ENCODE measurements around the gene CPAMD8.
"Not testable (repeated sequence)": the region's sequence is repeated elsewhere in the genome, so short reads cannot be mapped to it uniquely, and the experiment has no call there.

Gene CPAMD8

GRCh38 chr19:16889883-16890460 lies 136.6 kb downstream of the CPAMD8 start:
- DNase-seq = no peak

- DNase-seq = peak; percentile 10
Observed at GRCh38 chr19:16889366-16889882, 137.2 kb downstream of the CPAMD8 start.

GRCh38 chr19:16888629-16889365 lies 137.8 kb downstream of the CPAMD8 start, which contains the start of gene F2RL3:
F2RL3 (plus strand) TSS chr19:16888999; CDS start chr19:16889190, 191 bp downstream.
- no peak for DNase-seq

GRCh38 chr19:16887353-16888265 lies 139.0 kb downstream of the CPAMD8 start:
- no peak for DNase-seq

- DNase-seq = peak; percentile 8
Observed at GRCh38 chr19:16886305-16886880, 140.2 kb downstream of the CPAMD8 start.

- no peak for DNase-seq
Observed at GRCh38 chr19:16885166-16885565, 141.4 kb downstream of the CPAMD8 start.

GRCh38 chr19:16883522-16883921 lies 143.1 kb downstream of the CPAMD8 start:
- DNase-seq = no peak

GRCh38 chr19:16882146-16882545 lies 144.5 kb downstream of the CPAMD8 start:
- DNase-seq = no peak

- DNase-seq = no peak
Observed at GRCh38 chr19:16880884-16881554, 145.6 kb downstream of the CPAMD8 start.

GRCh38 chr19:16878181-16878965 lies 148.2 kb downstream of the CPAMD8 start:
- DNase-seq = no peak

- no peak for DNase-seq
Observed at GRCh38 chr19:16877581-16877980, 149.0 kb downstream of the CPAMD8 start.

- DNase-seq = no peak
Observed at GRCh38 chr19:16876904-16877361, 149.7 kb downstream of the CPAMD8 start.

GRCh38 chr19:16875584-16876555 lies 150.7 kb downstream of the CPAMD8 start:
- no peak for DNase-seq

- not testable (repeated sequence) for DNase-seq
Observed at GRCh38 chr19:16874978-16875299, 151.7 kb downstream of the CPAMD8 start.

- DNase-seq = no peak
Observed at GRCh38 chr19:16874250-16874977, 152.2 kb downstream of the CPAMD8 start.

GRCh38 chr19:16873594-16873993 lies 153.0 kb downstream of the CPAMD8 start:
- DNase-seq = no peak

GRCh38 chr19:16872728-16873127 lies 153.9 kb downstream of the CPAMD8 start:
- no peak for DNase-seq

GRCh38 chr19:16871871-16872270 lies 154.7 kb downstream of the CPAMD8 start:
- DNase-seq = no peak

GRCh38 chr19:16869331-16869972 lies 157.2 kb downstream of the CPAMD8 start:
- DNase-seq = no peak
